GM12872 (cell line): ENCODE measurements around the gene RHOXF2B.

Experiments
- TF ChIP-seq, protein P1 (sequence below): IDR thresholded peaks from 3 replicates; pipeline ENCODE4 v1.5.1; 2011; ENCODE audit warnings: low read depth, mild to moderate bottlenecking, low read length, moderate library complexity; ENCODE audit not compliant: insufficient read depth

RHOXF2B gene

DNA sequence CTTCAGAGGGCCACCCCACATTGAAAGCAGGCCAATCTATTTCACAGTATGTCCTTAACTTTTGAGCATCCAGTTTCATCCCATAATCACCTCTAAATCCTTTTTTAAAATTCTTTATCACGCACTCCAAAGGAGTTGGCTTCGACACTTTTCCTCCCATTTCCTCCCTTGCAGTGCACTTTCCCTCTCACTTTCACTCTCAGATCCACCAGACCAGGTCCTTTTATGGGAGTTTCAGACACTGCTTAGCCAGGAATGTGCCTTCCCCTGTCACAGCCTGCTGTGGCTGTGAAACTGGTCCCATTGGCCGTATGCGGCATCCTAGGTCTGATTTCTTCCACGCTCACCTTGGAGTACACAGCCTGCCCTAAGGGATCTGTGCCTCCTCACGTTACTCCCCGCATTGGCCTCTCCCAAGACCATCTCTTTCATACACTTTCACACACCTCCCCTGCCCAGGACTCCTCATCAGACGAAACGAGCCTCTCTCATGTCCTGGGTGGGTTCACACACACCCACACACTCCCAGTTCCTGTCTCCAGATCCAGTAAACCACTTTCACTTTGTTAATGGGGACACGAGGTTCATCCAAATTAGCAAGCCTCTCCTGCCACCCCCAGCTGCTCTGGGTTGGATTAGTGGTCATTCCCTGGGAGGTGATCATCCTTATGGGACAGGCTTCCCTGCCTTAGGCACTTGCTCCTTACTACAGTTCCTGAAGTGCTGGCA is 10.0 kb upstream of the RHOXF2B start:
- TF ChIP-seq, protein P1, sequence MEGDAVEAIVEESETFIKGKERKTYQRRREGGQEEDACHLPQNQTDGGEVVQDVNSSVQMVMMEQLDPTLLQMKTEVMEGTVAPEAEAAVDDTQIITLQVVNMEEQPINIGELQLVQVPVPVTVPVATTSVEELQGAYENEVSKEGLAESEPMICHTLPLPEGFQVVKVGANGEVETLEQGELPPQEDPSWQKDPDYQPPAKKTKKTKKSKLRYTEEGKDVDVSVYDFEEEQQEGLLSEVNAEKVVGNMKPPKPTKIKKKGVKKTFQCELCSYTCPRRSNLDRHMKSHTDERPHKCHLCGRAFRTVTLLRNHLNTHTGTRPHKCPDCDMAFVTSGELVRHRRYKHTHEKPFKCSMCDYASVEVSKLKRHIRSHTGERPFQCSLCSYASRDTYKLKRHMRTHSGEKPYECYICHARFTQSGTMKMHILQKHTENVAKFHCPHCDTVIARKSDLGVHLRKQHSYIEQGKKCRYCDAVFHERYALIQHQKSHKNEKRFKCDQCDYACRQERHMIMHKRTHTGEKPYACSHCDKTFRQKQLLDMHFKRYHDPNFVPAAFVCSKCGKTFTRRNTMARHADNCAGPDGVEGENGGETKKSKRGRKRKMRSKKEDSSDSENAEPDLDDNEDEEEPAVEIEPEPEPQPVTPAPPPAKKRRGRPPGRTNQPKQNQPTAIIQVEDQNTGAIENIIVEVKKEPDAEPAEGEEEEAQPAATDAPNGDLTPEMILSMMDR, result no peak

DNA sequence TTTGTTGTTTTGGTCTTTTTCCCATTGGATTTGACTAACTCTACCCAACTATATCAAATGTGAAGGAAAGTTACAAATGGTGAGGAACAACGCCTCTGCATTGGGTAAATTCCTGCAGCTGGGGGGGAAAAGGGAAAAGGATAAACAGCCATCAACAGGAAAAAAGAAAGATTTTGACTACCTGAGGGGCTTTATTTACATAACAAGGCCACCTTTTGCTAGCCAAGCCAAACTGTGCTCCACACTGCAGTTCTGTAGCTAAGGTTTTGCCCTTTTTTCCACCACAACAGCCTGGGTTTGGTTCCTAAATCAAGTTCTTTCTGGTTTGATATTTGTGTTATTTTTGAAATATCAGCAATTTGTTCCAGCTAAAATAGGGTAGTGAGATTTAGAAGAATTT is 40.8 kb downstream of the RHOXF2B start:
- TF ChIP-seq, protein P1, result no peak

DNA sequence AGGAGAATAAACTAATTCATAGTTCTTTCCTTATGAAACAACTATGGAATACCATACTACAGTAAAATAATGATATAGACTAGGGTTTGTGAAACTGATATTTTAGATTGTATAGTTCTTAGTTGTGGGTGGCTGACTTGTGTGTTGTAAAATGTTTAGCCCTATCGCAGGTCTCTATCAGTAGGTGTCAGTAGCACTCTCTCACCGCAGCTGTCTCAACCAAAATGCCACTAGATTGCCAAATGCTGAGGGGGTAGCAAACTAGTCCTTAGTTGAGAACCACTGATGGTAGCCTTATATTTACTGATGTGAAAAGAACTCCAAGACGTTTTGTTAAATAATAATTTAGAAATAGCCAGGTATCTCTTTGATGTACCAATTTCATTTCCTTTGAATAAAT is 48.1 kb downstream of the RHOXF2B start:
- TF ChIP-seq, protein P1, result no peak

DNA sequence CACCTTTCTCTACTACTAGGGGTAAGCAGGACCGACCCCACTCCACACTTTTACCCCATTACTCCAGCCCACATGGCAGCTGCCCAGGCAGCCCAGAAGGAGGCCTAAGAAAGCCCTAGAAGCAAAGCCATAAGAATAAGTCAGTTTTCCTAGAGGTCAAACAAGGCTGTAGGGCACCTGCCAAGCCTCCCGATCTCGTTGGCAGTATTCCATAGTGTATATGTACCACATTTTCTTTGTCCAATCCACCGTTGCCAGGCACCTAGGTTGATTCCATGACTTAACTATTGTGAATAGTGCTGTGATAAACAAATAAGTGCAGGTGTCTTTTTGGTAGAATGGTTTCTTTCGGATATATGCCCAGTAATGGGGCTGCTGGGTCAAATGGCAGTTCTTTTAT is 54.2 kb downstream of the RHOXF2B start:
- TF ChIP-seq, protein P1, result no peak

DNA sequence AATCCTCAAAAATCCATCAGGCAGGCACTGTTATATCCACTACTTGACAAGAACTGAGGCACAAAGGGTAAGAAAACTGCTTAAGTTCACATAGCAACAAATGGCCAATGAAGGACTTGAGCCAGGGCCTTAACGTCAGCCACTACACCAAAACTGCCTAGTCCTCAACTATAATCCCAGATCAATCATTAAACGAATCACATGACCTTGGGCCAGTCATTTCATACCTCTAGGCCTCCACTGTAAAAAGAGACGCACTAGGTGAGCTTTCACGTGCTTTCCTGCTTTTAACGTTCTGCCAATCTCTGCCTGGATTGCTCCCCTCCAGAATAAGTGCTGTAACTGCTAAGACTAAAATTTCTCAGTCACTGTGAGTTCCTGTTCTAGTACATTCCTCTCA is 54.7 kb downstream of the RHOXF2B start:
- TF ChIP-seq, protein P1, result no peak
